NCI-H146 treated with DMSO at 0.1 percent for 48 hours (cell line): ENCODE results near the gene IRF6.
"Not testable (repeated sequence)": the region's sequence is repeated elsewhere in the genome, so short reads cannot be mapped to it uniquely, and the experiment has no call there.

Experiments
- DNase-seq: peaks from one replicate; lab custom pipeline; 2025; ENCODE audit not compliant: unreplicated experiment; lab: John Stamatoyannopoulos, UW

Gene IRF6

GRCh38 chr1:209823143-209824041 is 17.4 kb upstream of the IRF6 start:
- DNase-seq = peak; percentile 65

- peak; percentile 10 for DNase-seq
These were observed 16.8 kb upstream of the IRF6 start for GRCh38 chr1:209822706-209823105.

GRCh38 chr1:209820986-209821385 is 15.0 kb upstream of the IRF6 start:
- no peak for DNase-seq

GRCh38 chr1:209819058-209819457 is 13.1 kb upstream of the IRF6 start:
- DNase-seq = no peak

GRCh38 chr1:209817691-209818090 is 11.7 kb upstream of the IRF6 start:
- DNase-seq = no peak

- DNase-seq = no peak
These were observed 11.0 kb upstream of the IRF6 start for GRCh38 chr1:209816923-209817322.

GRCh38 chr1:209815931-209816341 is 10.0 kb upstream of the IRF6 start:
- DNase-seq = no peak

GRCh38 chr1:209815490-209815889 is 9.5 kb upstream of the IRF6 start:
- DNase-seq = no peak

- no peak for DNase-seq
These were observed 8.0 kb upstream of the IRF6 start for GRCh38 chr1:209813902-209814301.

- DNase-seq = peak; percentile 90
These were observed 4.8 kb upstream of the IRF6 start for GRCh38 chr1:209810783-209811182.

- DNase-seq = no peak
These were observed 3.7 kb upstream of the IRF6 start for GRCh38 chr1:209809611-209810010.

- peak; percentile 9 for DNase-seq
These were observed 2.2 kb upstream of the IRF6 start for GRCh38 chr1:209808059-209808581.

GRCh38 chr1:209807509-209807908 is 1.6 kb upstream of the IRF6 start:
- DNase-seq = no peak

- DNase-seq = no peak
These were observed 581 bp downstream of the IRF6 start for GRCh38 chr1:209805341-209805781.

- no peak for DNase-seq
These were observed 2.4 kb downstream of the IRF6 start for GRCh38 chr1:209803568-209803967.

GRCh38 chr1:209802780-209803152 is 3.2 kb downstream of the IRF6 start:
- no peak for DNase-seq

GRCh38 chr1:209802117-209802779 is 3.7 kb downstream of the IRF6 start:
- DNase-seq = no peak

GRCh38 chr1:209800984-209801834 is 4.7 kb downstream of the IRF6 start:
- DNase-seq = no peak

- DNase-seq = no peak
These were observed 7.8 kb downstream of the IRF6 start for GRCh38 chr1:209797978-209798639.

- DNase-seq = not testable (repeated sequence)
These were observed 12.2 kb downstream of the IRF6 start for GRCh38 chr1:209793711-209794110.

- DNase-seq = no peak
These were observed 14.0 kb downstream of the IRF6 start for GRCh38 chr1:209791920-209792319.
